Measurements from ENCODE around the gene TTC7B.

Gene TTC7B

DNA sequence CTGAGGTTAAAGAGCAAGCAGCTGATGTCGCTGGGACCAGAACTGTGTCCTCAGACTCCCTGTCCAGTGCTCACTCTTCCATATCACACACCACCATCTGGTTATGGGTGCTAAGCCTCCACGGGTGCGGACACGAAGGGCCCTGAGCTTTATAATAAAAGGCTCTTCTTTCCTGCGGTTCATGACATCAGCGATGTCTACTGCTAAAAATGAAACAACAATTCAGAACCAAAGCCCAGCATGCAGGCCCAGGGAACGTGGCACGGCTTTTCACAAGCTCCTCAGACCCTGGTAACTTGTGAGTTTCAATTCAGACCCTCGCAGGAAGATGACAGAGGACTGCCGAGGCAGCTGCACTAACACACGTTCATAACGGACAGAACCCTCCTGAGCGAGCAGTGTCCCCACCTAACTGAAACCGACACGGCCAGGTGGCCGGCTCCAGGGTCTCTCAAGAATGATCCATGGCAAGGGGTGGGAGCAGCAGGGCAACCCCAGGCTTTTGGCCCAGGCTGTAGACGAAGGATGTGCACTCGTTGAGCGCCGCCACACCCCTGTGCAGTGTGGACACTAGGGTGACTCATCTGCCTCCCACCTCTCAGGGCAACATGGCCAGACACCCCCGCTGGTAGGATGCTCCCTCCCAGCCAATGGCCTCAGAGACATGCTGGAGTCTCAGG is 239.1 kb downstream of the TTC7B start:
- no peak for DNase-seq (ENCODE audit: low read depth, low spot score)

DNA sequence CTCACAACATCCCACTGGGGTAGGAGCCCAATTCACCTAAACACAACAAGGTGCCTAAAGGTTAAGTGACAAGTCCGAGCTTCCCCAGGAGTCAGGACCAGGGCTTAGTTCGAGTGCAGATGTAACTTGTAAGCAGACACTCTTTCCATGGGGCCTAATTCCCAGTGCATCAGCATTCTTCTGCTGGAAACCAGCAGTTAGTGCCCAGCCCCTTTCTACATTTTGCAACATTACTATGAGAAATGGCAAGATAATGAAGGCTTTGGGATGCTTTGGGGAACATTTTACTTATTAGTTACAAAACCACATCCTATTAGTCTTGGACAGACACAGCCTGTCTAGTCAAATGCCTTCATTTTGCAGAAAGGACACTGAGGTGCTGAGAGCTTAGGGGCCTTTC is 239.6 kb downstream of the TTC7B start:
- no peak for DNase-seq (ENCODE audit: low read depth, low spot score)

DNA sequence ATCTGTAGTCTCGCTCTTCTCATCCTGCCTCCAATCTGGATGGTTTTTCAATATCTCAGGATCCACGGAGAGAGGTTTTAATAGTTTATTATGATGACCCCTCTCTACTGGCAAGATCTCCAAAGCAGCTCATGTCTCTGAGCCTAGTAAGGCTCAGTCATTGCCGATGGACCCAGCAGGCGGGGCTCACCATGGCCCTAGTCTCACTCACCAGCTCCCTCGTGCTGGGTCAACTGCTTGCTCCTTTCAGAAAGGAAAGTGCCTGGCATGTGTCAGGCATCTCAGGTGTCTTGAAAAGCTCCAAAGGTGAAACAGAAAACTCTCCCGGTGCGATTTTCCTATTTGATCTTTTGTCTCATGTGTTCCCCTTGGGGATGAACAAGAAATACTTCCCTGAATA is 240.4 kb downstream of the TTC7B start:
- no peak for DNase-seq (ENCODE audit: low read depth, low spot score)

DNA sequence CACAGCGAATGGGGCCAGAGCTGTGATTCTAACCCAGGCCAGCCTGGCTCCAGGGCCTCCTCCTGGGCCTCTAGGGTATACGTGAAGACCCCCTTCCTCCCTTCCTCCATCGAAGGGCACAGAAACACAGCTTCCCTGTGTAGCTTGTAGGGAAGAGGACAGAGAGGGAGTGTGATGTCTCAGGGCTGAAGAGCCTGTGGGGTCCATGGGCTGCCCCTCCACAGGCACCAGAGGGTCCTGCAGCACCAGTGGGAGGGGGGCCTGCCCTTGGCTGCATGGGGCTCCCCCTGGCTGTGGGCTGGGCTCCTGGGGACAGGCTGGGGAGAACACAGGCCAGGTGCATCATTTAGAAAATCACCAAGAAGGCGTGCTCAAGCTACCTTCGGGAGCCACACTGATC is 240.9 kb downstream of the TTC7B start:
- no peak for DNase-seq (ENCODE audit: low read depth, low spot score)

DNA sequence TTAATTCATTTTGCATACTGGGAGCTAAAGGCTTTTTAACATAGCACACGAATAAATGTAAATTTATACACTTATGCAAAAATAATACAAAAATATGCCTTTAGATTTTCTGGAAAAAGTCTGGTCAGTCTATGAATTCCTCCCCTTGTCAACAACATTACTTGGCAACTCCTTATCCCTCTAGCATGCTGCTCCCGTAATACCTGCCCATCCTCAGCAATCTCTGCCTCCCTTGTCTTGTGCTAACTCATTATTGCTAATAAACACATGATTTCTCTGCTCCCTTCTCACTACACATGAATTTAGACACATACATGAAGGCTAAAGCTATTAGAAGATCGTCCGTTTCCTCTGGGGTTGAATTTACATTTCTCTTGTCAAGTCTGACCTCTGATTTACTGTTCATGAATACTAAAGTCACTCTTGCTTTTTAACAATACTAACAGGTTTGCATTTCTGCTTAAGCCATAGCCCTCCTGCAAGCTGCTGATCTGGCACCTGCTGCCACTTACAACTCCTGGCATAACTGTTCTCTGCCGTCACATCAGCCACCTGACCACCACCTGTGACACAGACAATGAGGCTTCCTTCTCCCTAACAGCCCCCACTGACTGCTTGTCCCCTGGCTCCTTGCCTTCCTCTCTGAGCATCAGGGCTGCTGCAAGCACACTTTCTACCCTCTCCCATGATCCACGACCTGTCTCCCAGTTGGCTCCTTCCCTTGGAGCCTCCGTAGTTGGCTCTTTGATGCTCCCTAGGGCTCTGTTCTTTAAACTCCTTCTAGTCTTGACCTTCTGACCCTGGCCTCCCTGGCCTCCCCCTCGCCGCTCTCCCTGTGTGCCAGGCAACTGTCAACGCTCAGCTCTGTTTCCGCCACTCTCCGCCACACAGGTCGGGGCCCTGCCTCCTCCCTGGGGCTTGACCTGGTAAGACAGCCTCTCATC is 241.8 kb downstream of the TTC7B start:
- DNase-seq (ENCODE audit: low read depth, low spot score): no peak

DNA sequence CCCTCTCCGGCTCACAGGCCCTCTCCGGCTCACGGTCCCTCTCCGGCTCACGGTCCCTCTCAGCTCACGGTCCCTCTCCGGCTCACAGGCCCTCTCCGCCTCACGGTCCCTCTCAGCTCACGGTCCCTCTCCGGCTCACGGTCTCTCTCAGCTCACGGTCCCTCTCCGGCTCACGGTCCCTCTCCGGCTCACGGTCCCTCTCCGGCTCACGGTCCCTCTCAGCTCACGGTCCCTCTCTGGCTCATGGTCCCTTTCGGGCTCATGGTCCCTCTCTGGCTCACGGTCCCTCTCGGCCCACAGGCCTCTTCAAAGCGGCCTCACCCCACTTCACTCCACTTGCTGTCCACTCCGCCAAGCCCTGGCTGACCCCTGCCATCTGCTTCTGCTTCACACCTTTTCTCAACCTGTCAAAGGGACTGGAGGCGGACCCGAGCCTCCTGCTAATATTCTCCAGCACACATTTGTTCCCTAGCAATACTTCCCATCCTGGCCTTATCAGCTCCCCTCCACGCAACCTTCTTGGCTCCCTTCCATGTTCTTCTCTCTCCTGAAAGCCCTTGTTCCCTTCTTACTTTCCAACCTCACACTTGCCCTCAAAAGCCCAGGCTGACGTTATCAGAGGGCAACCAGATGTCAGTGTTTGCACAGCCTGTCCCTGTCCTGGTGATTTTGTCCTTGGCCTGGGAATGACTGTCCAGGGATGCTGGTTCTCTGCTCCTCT is 242.7 kb downstream of the TTC7B start:
- DNase-seq (ENCODE audit: low read depth, low spot score): no peak

DNA sequence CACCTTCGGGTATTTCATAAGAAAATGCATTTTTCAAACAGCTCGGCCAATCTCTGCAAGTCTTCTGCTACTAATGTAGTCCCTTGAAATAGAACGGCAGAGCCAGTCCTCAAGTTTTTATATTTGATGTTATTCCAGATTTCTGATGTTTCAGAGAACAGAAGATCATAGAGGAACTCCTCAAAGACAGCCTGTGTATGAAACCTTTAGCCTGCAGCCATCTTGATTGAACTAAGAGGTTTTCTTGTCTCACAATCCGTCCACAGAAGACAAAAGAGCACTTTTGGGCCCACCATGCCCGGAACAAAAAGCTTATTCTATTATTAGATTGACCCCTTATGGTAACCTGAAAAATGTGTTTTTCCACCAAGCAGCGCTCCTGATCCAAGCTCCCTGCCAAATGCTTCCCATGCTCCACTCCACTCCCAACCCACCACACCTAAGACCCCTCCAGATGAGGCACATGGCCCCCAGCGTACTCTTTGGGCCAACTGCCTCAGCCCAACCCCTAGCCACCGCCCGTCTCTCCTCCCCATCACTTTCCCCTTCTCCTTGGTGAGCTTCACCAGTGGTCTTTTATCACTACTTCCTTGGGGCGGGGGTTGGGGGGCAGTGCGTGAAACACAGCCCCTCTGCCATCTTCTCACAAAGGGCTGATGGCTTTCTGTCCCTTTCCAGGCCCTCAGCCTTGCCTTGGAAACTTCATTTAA is 243.6 kb downstream of the TTC7B start:
- DNase-seq (ENCODE audit: low read depth, low spot score): no peak

DNA sequence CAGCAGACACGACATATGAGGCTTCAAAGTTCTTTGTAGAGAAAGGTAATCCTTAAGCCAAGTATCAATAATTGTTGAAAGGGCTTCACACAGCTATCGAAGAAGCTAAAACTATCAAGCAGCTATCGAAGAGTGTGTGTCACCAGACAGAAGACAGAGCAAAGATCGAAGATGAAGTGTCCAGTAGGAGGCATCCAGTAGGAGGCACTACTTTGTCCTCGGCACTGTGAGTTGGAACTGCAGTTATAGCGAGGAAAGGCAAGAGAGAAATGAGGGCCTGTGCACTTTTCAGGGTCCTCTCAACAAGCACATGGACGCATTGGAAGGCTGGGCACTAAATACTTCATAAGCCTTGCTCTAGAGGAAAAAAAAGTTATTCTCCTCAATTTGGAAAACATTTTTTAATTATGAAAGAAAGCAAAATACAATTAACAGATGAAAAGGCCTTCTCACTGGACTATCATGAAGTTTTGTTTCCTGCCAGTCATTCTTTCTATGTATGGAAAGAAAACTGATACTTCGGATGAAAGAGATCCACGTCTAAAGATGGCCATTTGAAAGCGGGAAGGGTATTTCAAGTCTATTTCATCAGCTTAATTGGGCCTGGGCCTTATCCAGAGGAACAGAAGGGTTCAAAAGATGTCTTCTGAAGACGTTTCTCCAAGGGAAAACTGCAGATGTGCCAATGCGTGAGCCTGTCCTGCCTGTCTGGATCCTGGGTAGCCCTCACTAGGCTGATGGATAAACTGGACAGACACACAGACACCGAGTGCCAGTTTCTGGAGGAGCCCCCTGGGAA is 244.9 kb downstream of the TTC7B start:
- no peak for DNase-seq (ENCODE audit: low read depth, low spot score)

DNA sequence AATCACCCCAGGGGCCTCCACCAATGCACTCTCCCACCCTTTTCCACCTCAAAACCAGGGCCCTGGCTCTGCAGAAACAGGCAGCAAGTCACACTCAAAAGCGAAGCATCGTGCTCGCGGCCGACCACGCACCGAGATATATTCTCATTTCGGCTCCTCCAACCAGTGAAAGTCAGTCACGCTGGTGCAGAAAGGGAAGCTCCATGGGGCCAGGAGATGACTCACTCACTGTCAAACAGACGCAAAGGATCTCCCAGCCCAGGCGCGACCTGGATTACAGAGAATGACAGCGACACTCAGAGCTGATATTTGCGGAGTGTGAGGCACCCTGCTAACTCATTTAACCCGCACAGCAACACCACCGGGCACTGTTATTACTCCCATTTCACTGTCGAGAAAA is 245.8 kb downstream of the TTC7B start:
- no peak for DNase-seq (ENCODE audit: low read depth, low spot score)

DNA sequence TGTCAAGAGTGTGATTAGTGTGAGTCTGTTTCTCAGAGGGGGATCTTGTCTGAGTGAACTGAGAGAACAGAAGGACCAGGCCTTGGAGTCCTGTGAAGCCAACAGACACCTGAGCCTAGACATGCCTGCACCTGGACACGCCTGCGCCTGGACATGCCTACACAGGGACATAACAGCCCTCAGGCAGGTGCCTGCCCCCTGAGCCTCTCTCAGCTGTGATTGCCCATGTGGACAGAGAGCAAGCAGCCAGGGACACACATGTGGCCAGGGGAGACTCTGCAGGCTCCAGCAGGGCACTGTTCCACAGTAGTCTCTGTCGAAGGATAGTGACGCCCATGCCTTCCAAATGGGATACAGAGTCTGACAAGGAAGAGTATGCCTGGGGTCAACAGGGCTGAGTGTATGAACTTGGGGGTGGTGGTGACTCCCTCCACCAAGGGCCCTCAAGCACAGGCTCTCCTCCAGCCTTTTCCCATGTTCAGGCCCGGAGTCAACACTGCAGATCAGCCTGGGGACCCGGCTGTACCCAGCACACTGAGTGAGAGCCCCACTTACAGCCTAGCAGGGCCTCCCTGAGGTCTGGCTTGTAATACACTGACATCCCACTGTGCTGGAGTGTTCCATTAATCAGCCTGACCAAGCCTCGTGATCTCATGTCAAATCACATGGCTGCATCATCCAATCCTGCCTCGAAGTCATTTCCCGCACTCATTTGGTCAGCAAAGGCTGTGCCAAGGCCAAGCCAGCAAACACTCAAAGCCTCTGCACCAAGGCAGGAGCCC is 246.4 kb downstream of the TTC7B start:
- no peak for DNase-seq (ENCODE audit: low read depth, low spot score)

DNA sequence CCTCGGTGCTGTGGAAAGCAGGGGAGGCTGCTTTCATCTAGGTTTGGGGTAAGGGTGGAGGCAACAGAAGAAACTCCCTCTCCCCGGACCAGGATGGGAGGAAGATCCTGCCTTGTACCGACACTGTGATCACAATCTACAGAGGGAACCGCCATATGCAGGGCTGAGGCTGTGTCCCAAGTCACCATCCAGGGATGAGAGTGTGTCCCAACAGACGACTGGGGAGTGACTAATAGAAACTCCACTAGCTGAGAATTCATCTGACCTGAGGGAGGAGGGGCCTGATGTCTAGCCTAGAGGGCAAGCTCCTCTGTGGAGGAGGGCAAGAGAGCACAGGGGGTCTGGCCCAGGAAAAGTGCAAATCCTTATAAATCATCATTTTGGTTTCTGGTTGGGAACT is 247.0 kb downstream of the TTC7B start:
- DNase-seq (ENCODE audit: low read depth, low spot score): no peak

DNA sequence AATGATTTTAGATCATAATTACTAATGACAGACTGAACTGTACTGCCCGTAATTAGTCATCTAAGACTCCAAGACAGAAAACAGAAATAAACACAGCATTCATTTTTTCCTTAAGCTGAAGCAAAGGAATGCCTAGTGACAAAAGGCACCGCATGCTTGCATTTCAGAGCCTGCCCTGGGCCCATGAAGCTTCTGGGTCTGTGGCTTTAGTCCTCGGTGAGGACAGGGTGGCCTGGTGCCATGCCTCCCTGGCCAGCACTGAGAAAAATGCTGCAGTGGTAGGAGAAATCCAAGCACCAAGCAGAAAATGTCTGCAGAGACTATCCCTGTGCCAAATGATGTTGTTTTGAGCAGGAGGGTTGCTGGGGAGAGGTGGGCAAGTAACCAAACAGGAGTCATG is 247.8 kb downstream of the TTC7B start:
- DNase-seq (ENCODE audit: low read depth, low spot score): no peak

DNA sequence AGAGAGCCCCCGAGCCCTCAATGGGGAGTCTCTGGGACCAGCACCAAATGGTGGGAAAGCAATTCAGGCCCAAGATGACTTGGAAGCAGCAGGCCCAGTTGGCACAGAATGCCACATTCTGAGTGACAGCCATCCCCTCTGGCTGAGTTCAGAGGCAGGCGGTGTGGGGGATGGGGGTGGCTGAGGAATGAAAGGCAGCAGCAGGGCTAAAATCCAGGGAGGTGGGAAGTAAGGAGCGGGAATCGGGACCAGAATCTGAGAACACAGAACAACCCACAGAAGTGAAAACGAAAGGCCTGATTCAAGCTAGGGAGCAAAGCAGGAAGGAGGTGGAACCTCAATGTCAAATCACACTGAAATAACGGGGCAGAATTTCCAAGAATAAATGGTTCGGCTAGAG is 248.2 kb downstream of the TTC7B start:
- no peak for DNase-seq (ENCODE audit: low read depth, low spot score)

DNA sequence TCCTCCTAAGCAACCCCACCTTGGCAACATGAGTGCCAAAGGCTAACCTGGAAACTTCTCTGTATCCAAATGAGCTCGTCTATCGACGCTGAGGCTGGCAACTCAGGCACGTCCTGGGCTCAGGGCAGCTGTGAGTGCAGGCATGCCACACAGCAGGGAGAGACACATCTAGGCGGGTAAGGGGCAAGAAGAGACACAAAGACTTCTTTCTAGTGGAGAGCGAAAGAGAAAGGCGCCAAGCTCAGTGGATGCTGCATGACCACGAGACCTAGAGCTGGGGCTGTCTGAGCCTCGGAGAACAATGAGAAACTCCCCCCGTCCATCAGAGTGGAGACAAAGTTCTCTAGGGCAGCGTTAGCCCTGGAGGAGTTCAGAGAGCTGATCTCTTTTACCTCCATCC is 249.0 kb downstream of the TTC7B start:
- DNase-seq (ENCODE audit: low read depth, low spot score): no peak

DNA sequence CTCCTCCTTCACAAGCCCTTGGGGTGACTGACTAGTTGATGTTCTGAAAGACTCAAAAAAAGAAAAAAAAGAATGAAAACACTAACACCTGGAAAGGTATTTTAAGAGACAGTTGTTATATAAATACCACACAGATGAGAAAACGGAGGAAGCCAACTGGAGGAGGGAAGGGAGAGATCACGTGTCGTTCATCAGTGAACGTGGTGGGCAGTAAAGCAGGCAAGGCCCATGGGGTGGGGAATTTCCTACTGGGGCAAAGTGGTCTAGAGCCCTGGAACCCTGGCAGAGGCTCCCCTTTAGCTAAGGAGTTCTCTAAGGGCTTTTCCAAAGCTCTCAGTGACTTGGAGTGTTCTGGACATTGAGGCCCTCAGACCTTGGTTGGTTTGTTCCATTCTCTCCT is 249.7 kb downstream of the TTC7B start:
- DNase-seq (ENCODE audit: low read depth, low spot score): no peak

DNA sequence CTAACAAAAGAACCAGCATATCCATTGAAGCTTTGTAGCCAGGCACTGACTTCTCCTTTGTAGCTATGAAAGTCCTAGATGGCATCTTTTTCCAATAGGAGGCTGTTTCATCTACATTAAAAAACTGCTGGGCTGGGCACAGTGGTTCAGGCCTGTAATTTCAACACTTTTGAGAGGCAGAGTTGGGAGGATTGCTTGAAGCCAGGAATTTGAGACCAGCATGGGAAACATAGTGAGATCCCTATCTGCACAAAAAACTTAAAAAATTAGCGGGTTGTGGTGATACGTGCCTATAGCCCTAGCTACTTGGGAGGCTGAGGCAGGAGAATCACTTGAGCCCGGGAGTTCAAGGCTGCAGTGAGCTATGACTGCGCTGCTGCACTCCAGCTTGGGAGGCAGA is 251.7 kb downstream of the TTC7B start:
- no peak for DNase-seq (ENCODE audit: low read depth, low spot score)

DNA sequence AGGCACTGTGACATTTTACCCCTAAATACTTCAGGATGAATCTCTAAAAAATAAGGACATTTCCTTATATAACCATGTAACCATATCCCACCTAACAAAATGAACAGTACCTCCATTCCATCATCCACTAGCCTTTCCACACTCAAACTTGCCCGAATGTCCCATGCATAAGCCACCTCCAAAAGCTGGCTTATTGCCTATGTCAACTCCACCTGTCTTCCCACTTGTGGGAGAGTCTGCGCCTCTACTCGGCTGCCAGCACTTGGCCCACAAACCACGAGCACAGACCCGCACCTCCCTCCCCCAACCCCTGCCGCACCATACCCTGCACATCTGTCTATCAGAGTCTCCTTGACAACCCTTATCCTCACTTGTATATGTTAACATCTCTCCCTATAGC is 253.6 kb downstream of the TTC7B start:
- DNase-seq (ENCODE audit: low read depth, low spot score): no peak

DNA sequence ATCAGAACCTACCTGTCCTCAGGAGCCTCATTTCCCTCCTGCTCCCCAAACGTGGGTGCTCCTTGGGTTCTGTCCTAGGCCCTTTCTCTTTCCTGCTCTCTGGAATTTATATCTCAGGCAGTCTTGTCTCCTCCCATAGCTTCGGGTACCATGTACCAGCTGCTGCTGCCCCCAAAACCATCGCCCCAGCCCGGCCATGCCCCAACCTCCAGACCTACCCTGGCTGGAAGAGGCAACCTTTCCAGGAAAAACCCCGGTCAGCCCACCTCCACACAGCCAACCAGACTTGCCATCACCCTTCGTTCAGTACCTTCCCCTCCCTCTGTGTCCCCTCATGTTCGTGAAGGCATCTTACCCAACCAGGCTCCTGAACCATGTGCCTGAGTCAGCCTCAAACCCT is 254.3 kb downstream of the TTC7B start:
- no peak for DNase-seq (ENCODE audit: low read depth, low spot score)

DNA sequence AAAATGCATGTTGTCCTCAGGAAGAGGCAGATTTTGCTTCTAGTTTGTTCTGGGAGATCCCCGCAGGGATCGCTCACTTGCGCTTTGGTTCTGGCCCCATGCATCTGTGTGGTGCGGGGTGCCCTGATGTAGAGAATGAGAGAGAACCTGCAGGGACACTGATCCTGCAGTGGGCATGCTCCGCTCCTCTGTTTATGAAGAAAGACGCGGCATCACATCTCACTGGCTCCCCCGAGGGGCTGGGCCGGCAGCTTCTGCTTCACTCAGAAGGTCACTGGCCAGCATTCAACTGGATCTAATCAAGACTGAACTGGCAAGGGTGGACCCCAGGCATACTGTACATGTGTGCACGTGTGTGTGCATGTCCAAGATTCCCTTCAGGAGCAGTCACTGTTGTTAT is 255.2 kb downstream of the TTC7B start:
- DNase-seq (ENCODE audit: low read depth, low spot score): no peak

DNA sequence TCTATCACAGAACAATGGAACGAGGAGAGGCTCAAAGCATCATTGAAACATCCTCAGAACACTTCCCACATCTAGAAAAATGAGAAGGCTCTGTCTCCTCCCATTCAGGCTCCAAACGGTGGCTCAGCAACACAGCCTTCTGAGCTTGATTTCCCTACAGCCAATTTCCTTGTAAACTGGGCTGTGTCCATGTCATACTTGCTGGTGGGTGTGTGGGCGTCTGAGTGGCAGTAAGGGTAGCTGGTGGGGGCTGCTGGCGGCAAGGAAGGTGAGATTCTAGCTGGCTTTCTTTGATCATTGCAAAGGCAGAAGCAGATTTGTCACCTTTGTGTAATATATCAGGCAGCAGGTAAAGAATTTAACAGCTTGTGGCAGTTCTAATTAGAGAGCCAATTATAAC is 255.7 kb downstream of the TTC7B start:
- no peak for DNase-seq (ENCODE audit: low read depth, low spot score)

All from brain pericyte (primary cell).